ENCODE data around the gene PF4V1. TPM values are rescaled to one million over a fixed set of nuclear protein-coding genes. Genes with fewer than 3 reads are reported as not detected.

Gene PF4V1
- total and polyA plus RNA-seq, 2 experiments from 2014 or later: not detected

- Histone ChIP-seq H3K27ac (no peak overlapping the region), H3K27me3 (no peaks in the 10 kb centered on the region), H3K36me3 (no peaks in the 10 kb centered on the region)
Measured at GRCh38 chr4:73816814-73817213, 36.3 kb upstream of the PF4V1 start.

GRCh38 chr4:73817341-73817740 is 35.8 kb upstream of the PF4V1 start:
- no peaks in the 10 kb centered on the region for H3K9me3 ChIP-seq (ENCODE audit: low read depth)
- H3K27ac ChIP-seq: no peak overlapping the region
- H3K4me1 ChIP-seq (ENCODE audit: low read depth): no peaks in the 10 kb centered on the region
- H3K27me3 ChIP-seq: no peaks in the 10 kb centered on the region
- no peak for DNase-seq (ENCODE audit: low read depth in 1 of 2, low spot score in 1 of 2)
- TF ChIP-seq, protein P1, sequence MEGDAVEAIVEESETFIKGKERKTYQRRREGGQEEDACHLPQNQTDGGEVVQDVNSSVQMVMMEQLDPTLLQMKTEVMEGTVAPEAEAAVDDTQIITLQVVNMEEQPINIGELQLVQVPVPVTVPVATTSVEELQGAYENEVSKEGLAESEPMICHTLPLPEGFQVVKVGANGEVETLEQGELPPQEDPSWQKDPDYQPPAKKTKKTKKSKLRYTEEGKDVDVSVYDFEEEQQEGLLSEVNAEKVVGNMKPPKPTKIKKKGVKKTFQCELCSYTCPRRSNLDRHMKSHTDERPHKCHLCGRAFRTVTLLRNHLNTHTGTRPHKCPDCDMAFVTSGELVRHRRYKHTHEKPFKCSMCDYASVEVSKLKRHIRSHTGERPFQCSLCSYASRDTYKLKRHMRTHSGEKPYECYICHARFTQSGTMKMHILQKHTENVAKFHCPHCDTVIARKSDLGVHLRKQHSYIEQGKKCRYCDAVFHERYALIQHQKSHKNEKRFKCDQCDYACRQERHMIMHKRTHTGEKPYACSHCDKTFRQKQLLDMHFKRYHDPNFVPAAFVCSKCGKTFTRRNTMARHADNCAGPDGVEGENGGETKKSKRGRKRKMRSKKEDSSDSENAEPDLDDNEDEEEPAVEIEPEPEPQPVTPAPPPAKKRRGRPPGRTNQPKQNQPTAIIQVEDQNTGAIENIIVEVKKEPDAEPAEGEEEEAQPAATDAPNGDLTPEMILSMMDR (IDR thresholded peaks at IDR 0.05; ENCODE audit: low read depth, low read length): no peak
- H3K36me3 ChIP-seq: no peaks in the 10 kb centered on the region
- no peak overlapping the region for H3K4me3 ChIP-seq

More at GRCh38 chr4:73816814-73817213, 36.3 kb upstream of the PF4V1 start:
- peak in 1 of 2 donors; percentile 88 for DNase-seq (ENCODE audit: low read depth in 1 of 2, low spot score in 1 of 2)
- no peaks in the 10 kb centered on the region for H3K9me3 ChIP-seq (ENCODE audit: low read depth)
- TF ChIP-seq, protein P1 (IDR thresholded peaks at IDR 0.05; ENCODE audit: low read depth, low read length): no peak
- no peaks in the 10 kb centered on the region for H3K4me1 ChIP-seq (ENCODE audit: low read depth)
- no peak overlapping the region for H3K4me3 ChIP-seq

- Histone ChIP-seq H3K9me3 (ENCODE audit: low read depth) (no peaks in the 10 kb centered on the region), H3K27me3 (no peaks in the 10 kb centered on the region), H3K27ac (no peak overlapping the region), H3K4me1 (ENCODE audit: low read depth) (no peaks in the 10 kb centered on the region), H3K4me3 (no peak overlapping the region), H3K36me3 (no peaks in the 10 kb centered on the region)
- TF ChIP-seq, protein P1 (IDR thresholded peaks at IDR 0.05; ENCODE audit: low read depth, low read length): no peak
- DNase-seq (ENCODE audit: low read depth in 1 of 2, low spot score in 1 of 2): peak in 1 of 2 donors; percentile 67
Measured at GRCh38 chr4:73821325-73821724, 31.8 kb upstream of the PF4V1 start.

- Histone ChIP-seq H3K27me3 (no peaks in the 10 kb centered on the region), H3K4me3 (no peak overlapping the region), H3K36me3 (no peaks in the 10 kb centered on the region), H3K4me1 (ENCODE audit: low read depth) (no peaks in the 10 kb centered on the region), H3K9me3 (ENCODE audit: low read depth) (no peaks in the 10 kb centered on the region), H3K27ac (no peak overlapping the region)
- DNase-seq (ENCODE audit: low read depth in 1 of 2, low spot score in 1 of 2): no peak
- TF ChIP-seq, protein P1 (IDR thresholded peaks at IDR 0.05; ENCODE audit: low read depth, low read length): no peak
Measured at GRCh38 chr4:73822389-73822788, 30.7 kb upstream of the PF4V1 start.

- peak in 1 of 2 donors; percentile 38 for DNase-seq (ENCODE audit: low read depth in 1 of 2, low spot score in 1 of 2)
- Histone ChIP-seq H3K36me3 (no peaks in the 10 kb centered on the region), H3K27ac (no peak overlapping the region), H3K4me1 (ENCODE audit: low read depth) (no peaks in the 10 kb centered on the region), H3K27me3 (no peaks in the 10 kb centered on the region), H3K4me3 (no peak overlapping the region), H3K9me3 (ENCODE audit: low read depth) (no peaks in the 10 kb centered on the region)
- TF ChIP-seq, protein P1 (IDR thresholded peaks at IDR 0.05; ENCODE audit: low read depth, low read length): no peak
Measured at GRCh38 chr4:73822812-73823504, 30.1 kb upstream of the PF4V1 start.

All from cardiac muscle cell (in vitro differentiated cells and primary cell).